Measurements from ENCODE around the gene RABGEF1. TPM values are rescaled to one million over a fixed set of nuclear protein-coding genes. Genes with fewer than 3 reads are reported as not detected.
"Not testable (repeated sequence)": the region's sequence is repeated elsewhere in the genome, so short reads cannot be mapped to it uniquely, and the experiment has no call there.

The RABGEF1 gene
- total RNA-seq, 4 donors from 2014 or later = 44.6 to 53.2 (median 48.1) TPM

DNA sequence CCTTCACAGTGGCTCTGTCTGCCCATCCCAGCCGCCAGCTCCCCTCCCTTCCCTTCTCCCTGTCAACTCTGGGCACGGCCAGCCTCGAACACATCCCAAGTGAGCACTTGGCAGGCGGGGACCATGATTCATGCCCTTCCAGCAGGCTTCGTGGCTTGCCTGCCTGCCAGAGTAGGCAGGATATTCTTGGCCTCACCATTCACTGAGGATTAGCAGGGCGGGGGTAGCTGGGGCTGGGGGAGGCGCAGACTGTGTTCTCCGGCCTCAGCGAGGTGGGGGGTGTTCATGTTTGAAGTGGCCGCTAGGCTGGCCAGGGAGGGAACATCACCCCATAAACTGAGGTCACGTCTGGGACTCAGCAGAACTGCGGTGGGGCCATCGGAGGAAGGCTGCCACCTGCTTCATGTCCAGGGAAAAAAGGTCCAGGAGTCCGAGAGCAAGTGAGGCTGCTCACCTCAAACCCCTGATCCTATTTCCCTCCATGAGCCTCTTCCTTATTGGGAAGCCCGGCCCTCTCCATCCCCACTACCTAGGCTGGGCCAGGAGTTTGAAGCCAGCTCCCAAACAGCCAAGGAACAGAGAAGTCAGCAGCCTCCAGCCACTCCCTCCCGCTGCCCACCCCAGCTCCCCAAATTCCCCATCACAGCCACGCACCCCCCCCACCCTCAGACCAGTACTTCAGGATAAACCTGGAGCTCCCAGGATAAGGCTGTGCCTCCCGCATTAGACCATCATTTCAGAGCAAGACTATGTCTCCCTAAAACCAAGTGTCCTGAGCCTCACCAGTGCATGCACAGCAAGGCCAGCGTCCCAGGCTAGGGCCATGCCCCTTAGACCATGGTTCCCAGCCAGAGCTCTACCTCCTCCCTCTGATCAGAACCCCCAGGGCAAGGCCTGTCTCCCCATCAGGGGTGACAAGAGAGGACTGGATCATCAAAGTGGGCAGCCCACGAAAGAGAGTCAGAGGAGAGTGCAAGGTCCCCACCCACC, 42.8 kb upstream of the RABGEF1 start:
- intact Hi-C loops (cut with DNase I; ENCODE audit: low total_unique reads) = no loop called here
- no peak overlapping the region for H3K4me3 ChIP-seq (ENCODE audit: low read depth, poor library complexity, severe bottlenecking)
- TF ChIP-seq, protein P1, sequence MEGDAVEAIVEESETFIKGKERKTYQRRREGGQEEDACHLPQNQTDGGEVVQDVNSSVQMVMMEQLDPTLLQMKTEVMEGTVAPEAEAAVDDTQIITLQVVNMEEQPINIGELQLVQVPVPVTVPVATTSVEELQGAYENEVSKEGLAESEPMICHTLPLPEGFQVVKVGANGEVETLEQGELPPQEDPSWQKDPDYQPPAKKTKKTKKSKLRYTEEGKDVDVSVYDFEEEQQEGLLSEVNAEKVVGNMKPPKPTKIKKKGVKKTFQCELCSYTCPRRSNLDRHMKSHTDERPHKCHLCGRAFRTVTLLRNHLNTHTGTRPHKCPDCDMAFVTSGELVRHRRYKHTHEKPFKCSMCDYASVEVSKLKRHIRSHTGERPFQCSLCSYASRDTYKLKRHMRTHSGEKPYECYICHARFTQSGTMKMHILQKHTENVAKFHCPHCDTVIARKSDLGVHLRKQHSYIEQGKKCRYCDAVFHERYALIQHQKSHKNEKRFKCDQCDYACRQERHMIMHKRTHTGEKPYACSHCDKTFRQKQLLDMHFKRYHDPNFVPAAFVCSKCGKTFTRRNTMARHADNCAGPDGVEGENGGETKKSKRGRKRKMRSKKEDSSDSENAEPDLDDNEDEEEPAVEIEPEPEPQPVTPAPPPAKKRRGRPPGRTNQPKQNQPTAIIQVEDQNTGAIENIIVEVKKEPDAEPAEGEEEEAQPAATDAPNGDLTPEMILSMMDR (IDR thresholded peaks at IDR 0.05) = no peak
- no peak for TF ChIP-seq POLR2A (IDR thresholded peaks at IDR 0.05)
- DNase-seq (ENCODE audit: low spot score in 2 of 2) = no peak
- 21 to 45% methylated on average over 19 to 20 of the region's 20 CpGs for whole genome bisulfite sequencing, 2 donors

DNA sequence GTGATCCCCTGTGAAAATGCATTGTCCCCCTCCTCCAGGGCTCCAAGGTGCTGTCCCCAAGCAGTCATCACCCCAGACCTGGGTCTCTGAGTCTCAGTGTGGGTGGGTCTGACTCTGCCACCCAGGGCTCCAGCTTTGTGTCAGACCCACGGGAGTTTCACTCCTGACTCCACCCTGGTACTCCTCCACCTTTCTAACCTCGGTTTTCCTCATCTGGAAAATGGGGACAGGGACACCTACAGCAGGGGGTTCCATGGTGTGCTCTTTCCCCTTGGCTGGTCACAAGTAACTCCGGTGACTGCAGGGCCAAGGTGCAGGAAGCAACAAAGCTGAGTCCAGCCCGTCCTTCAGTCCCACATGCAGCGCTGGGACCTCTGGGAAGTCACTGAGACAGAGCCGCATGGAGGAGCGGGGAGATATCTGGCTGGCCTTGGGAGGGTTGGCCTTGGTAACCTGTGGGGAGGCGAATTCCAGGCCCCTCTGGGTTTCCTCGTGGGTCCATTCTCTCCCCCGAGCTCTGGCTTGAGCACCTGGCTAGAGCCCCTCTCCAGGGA, 41.8 kb upstream of the RABGEF1 start:
- intact Hi-C loops (cut with DNase I; ENCODE audit: low total_unique reads) = no loop called here
- no peak for TF ChIP-seq POLR2A (IDR thresholded peaks at IDR 0.05)
- TF ChIP-seq, protein P1 (IDR thresholded peaks at IDR 0.05) = no peak

DNA sequence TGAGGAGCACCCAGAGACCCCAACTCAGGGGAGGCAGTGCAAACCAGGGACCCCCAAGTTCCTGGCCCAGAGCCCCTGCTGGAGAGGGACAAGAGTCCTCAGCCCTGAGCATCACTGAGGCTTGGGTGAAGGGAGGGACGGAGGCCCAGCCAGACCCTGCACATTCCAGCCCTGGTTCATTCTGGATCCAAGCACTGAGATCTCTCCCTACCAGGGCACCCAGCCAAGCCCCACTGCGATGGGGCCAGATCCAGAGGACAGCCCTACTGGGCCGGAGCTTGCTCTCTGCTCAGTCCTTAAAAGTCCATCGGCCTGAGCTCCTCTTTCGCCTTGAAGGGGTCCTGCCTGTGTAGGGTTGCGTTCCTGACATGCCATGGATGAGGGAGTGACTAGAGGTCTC, 40.5 kb upstream of the RABGEF1 start:
- H3K4me3 ChIP-seq (ENCODE audit: low read depth, poor library complexity, severe bottlenecking) = no peak overlapping the region
- intact Hi-C loops (cut with DNase I; ENCODE audit: low total_unique reads) = no loop called here
- no peak for DNase-seq (ENCODE audit: low spot score in 2 of 2)
- TF ChIP-seq, protein P1 (IDR thresholded peaks at IDR 0.05) = no peak
- no peak for TF ChIP-seq POLR2A (IDR thresholded peaks at IDR 0.05)
- 72 to 75% methylated on average over 6 of the region's 6 CpGs for WGBS, 2 donors

More for the DNA sequence above, 41.8 kb upstream of the RABGEF1 start:
- DNase-seq (ENCODE audit: low spot score in 2 of 2) = no peak
- whole genome bisulfite sequencing, 2 donors = 73 to 91% methylated on average over 9 to 10 of the region's 10 CpGs
- H3K4me3 ChIP-seq (ENCODE audit: low read depth, poor library complexity, severe bottlenecking) = no peak overlapping the region

DNA sequence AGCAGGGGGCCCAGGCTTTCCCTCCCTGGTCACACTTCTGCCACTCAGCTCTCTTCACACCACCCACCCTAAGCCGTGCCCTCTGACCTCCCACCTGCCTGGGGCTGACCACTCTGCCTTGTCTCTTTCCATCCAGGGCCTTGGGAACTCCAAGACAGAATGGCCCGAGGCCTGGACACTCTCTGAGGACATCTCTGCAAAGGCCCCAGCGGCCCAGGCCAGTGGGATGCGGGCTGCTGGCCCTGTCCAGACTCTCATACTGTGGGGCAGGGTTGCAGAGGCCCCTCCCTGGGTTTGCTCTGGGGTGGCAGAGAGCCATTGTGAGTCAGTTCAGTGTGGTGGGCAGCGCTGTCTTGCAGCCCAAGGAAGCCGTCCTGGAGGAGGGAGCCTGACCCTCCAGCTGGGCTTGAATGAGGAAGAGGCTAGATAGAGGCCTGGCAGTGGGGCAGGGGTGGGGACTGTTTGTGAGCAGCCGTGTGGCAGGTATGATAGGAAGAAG, 39.9 kb upstream of the RABGEF1 start:
- H3K4me3 ChIP-seq (ENCODE audit: low read depth, poor library complexity, severe bottlenecking) = no peak overlapping the region
- WGBS, 2 donors = 92 to 98% methylated on average over 6 to 7 of the region's 7 CpGs
- intact Hi-C loops (cut with DNase I; ENCODE audit: low total_unique reads) = no loop called here
- DNase-seq (ENCODE audit: low spot score in 2 of 2) = no peak
- TF ChIP-seq POLR2A (IDR thresholded peaks at IDR 0.05) = no peak
- TF ChIP-seq, protein P1 (IDR thresholded peaks at IDR 0.05) = no peak

DNA sequence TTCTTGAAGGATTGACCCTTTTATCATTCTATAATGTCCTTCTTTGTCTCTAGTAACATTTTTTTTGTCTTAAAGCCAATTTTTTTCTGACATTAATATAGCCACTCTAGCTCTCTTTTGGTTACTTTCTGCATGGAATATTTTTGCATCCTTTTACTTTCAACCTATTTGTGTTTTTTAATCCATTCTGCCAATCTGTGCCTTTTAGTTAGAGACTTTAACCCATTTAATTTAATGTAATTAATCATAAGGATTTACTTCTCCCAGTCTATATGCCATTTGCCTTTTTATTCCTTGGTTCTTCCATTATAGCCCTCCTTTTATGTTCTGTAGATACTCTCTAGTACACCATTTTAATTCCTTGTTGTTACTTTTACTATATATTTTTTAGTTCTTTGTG, 32.7 kb upstream of the RABGEF1 start:
- TF ChIP-seq, protein P1 (IDR thresholded peaks at IDR 0.05) = no peak
- TF ChIP-seq POLR2A (IDR thresholded peaks at IDR 0.05) = no peak
- intact Hi-C loops (cut with DNase I; ENCODE audit: low total_unique reads) = no loop called here
- no peak overlapping the region for H3K4me3 ChIP-seq (ENCODE audit: low read depth, poor library complexity, severe bottlenecking)
- no peak for DNase-seq (ENCODE audit: low spot score in 2 of 2)

DNA sequence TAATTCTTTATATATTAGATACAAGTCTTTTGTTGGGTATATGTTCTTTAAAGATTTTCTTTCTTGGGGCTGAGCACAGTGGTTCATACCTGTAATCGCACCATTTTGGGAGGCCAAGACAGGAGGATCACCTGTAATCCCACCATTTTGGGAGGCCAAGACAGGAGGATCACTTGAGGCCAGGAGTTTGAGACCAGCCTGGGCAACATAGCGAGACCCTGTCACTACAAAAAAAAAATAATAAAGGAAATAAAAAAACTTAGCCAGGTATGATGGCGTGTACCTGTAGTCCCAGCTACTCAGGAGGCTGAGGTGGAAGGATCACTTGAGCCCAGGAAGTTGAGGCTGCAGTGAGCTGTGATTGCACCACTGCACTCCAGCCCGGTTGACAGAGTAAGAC, 29.8 kb upstream of the RABGEF1 start:
- DNase-seq (ENCODE audit: low spot score in 2 of 2) = not testable (repeated sequence)
- 97 to 99% methylated on average over 4 of the region's 4 CpGs for WGBS, 2 donors

More for the DNA sequence above, 29.8 kb upstream of the RABGEF1 start:
- intact Hi-C loops (cut with DNase I; ENCODE audit: low total_unique reads); H3K4me3 ChIP-seq (ENCODE audit: low read depth, poor library complexity, severe bottlenecking): not testable (repeated sequence)

Measured in lower leg skin (tissue), 4 donors.